Stimulated activated CD4-positive, alpha-beta T cell treated with anti-CD3 and anti-CD28 coated beads, Interleukin-12 subunit alpha, Interleukin-12 subunit beta, amount 100 ng/mL, for 48 hours (primary cell): Measurements from ENCODE around the gene TSPO2.
A peak's percentile ranks its signal among the peaks of the same experiment; 100 is the strongest.

Experiments used
- DNase-seq, 3 donors: peaks; one replicate each; pipeline ENCODE4 v3.0.0-alpha.2; 2020; ENCODE audit warnings: low read depth in 2 of 3, low spot score in 1 of 3

TSPO2 gene

DNA sequence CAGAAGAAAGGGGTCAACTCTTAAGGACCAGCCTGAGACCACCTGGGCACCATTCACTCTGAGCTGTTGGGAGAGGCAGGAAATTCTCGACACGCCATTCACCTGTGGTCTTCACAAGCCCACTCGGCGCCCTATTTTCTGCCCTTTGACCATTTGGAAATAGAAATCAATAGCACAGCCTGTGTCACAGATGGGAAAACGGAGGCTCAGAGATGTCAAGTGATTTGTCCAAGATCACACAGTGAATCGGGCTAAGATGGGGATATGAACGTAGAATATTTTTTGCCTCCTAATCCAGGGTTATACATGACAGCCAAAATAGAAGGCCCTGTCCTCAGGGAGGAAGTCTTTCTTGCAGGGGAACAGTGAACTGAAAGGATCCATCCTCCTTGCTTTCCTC lies 7.7 kb downstream of the TSPO2 start:
- no peak for DNase-seq

DNA sequence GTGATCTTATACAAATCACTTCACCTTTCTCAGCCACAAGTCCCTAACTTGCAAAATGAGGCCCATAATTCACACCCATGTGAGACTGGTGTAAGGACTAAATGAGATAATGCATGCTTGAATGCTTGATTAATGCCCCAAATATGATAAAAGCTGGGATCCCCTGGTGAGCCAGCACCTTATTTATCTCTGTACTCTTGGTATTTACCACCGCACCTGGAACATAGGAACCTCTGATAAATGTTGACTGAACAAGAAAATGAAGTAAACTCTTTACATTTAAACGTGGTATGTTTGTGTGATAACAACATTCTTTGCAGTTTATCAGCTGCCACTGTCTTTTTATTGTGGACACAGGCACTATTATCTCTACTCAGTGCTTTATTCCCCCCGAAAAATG lies 8.3 kb downstream of the TSPO2 start:
- DNase-seq = no peak

DNA sequence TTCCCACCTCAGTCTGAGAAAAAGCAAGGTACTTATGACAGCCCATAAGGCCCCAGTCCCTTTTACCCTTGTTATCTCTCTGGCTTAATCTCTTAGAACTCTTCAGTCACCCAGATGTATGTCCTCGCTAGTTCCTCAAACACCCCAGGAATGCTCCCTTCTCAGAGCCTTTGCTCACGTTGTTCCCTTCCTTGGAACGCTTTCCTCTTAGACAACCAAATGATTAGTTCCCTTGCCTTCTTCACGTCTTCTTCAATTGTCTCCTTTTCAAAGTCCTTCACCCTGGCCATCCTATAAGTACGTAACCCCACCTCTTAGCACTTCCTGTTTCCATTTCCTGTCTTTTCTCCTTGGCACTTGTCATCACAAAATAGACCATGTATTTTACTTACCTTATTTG lies 9.6 kb downstream of the TSPO2 start:
- no peak for DNase-seq

GRCh38 chr6:41053041-41053440 lies 10.8 kb downstream of the TSPO2 start, which contains the start of gene APOBEC2:
Gene APOBEC2 (plus strand): TSS chr6:41053202. CDS start chr6:41053348, 146 bp downstream.
- no peak for DNase-seq

DNA sequence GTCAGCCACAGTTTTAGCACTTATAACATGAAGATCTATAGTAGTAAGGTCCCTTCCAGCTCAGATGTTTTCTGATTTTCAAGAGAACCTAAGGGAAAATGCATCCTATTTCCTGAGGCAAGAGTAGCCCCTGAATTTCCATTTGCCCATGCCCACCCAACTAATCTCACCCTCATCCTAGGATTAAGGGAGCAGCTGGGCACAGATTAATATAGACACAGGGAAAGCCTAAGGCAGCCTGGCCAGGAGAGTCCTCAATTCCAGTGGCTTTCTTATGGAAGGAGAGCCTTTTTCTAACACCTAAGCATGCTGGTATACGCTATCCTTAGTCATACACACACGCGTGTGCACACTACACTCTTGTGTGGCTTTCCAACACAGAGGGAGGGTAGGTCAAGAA lies 12.2 kb downstream of the TSPO2 start:
- no peak for DNase-seq

- no peak for DNase-seq
Measured at GRCh38 chr6:41055149-41055548, 12.9 kb downstream of the TSPO2 start.

DNA sequence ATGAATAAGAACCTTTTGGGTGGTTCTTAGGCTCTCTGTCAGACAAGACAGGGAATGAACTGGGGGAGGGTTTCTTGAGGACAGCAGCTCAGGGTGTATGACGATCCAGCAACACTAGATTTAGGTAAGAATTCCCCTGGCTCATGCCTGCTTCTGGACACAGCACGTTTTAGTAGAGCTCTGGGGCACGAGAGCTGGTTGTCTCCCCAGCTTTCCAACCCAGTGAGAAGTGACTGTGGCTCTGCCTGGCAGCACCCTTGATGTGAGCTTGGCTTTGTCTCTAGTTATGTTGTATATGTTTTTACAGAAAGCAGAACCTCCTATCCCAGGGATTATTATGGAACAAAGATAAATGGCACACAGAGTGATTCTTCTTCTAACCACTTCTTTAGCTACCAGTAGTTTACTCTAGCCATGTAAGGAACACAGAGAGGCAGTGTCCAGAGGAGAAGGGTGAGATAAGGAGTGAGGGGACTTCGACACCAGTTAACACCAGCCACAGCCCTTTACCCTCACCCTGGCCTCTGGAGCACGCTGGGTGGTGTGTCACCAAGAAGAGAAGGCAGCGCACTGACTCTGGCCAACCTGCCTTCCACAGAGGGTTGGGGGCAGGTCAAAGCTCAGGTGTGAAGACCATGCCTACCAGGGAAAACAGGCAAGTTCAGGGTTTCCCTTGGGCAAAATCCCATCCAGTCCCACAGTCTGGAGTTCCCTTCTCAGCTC lies 14.7 kb downstream of the TSPO2 start:
- DNase-seq = no peak

DNA sequence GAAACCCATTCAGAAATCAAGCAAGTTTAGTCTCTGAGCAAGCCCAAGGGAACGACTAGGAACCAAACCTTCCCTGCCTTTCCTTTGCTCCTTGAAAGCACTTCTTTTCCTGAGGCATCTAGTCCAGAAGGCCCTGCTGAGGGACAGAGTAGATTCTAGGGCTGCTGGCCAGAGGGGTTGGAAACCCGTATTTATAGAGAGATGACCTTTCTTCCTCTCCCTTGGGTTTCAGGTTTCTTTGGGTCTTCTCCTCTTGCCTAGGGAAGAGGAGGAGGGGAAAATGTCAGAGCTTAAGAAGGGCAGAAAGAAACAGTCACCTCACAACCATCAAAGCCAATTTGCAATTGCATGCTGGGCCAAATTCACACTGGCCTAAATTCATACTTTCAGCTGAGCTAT lies 16.5 kb downstream of the TSPO2 start:
- DNase-seq = no peak

- no peak for DNase-seq
Measured at GRCh38 chr6:41059556-41059955, 17.3 kb downstream of the TSPO2 start.

DNA sequence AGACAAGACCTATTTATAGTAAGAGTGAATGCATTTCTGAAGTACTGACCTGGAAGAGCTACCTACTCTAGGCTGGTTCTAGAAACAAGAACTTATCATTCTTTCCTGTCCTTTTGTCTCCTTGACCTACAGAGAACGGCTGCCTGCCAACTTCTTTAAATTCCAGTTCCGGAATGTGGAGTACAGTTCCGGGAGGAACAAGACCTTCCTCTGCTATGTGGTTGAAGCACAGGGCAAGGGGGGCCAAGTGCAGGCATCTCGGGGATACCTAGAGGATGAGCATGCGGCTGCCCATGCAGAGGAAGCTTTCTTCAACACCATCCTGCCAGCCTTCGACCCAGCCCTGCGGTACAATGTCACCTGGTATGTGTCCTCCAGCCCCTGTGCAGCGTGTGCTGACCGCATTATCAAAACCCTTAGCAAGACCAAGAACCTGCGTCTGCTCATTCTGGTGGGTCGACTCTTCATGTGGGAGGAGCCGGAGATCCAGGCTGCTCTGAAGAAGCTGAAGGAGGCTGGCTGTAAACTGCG lies 19.0 kb downstream of the TSPO2 start:
- DNase-seq = no peak

- DNase-seq = no peak
Measured at GRCh38 chr6:41062056-41062455, 19.8 kb downstream of the TSPO2 start.

DNA sequence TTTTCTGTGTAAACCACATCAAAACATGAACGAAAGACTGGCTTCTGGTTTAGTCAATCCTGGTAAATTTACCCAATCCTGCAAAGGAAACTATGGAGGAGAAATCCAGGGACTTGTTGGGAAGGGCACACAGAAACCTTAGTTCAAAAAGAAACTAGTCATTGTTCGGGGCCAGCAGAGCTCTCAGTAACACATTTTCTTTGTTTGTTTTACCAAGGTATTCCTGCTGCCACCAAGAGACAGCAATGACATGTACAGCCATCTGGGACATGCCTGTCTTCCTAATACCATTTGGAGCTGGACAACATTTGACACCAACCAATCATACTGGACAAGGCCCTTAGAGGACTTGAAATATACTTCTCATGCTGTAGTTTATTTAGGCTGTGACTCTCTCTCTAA lies 21.6 kb downstream of the TSPO2 start:
- DNase-seq = no peak

DNA sequence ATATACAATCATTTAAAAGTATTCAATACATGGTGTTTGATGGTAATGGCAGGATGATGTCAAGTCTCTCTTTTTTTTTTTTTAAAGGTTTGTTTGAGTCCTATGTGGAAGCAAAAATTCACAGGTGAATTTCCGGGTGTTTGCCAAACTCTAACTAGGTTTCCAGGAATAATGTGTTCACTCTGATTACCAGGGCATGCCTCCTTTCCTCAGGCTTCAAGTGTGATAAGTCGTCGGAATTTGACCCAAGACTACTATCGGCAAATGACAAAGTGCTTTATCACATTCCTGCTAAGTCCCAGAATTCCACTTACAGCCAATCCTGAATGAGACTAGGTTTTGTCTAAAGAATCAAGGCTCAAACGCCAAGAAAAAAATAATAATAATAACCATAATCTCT lies 22.6 kb downstream of the TSPO2 start:
- no peak for DNase-seq

DNA sequence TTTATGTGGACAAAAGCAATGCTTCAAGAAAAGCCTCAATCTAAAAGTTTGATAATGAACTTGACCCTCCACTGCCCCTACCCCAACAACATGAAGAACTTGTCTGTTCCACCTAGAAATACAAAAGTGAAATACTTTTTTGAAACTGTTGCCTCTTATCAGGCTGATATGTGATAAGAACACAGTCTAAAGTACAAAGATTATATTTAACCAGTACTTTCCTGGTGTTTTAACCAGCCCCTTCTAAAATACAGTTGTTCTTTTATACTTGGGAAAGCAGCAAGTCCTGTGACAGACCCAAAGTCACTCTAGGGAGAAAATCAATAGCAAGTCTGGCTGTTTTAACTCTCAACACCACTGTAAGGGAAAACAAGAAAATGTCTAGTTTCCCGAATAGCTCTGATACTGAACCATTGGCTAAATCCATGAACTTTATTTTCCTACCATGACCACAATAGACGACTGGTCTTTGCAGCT lies 23.3 kb downstream of the TSPO2 start:
- DNase-seq = no peak

- DNase-seq = peak; percentile 7 to 52 (median 49)
Measured at GRCh38 chr6:41066867-41067304, 24.6 kb downstream of the TSPO2 start.

GRCh38 chr6:41071501-41071922 lies 29.2 kb downstream of the TSPO2 start:
- no peak for DNase-seq

DNA sequence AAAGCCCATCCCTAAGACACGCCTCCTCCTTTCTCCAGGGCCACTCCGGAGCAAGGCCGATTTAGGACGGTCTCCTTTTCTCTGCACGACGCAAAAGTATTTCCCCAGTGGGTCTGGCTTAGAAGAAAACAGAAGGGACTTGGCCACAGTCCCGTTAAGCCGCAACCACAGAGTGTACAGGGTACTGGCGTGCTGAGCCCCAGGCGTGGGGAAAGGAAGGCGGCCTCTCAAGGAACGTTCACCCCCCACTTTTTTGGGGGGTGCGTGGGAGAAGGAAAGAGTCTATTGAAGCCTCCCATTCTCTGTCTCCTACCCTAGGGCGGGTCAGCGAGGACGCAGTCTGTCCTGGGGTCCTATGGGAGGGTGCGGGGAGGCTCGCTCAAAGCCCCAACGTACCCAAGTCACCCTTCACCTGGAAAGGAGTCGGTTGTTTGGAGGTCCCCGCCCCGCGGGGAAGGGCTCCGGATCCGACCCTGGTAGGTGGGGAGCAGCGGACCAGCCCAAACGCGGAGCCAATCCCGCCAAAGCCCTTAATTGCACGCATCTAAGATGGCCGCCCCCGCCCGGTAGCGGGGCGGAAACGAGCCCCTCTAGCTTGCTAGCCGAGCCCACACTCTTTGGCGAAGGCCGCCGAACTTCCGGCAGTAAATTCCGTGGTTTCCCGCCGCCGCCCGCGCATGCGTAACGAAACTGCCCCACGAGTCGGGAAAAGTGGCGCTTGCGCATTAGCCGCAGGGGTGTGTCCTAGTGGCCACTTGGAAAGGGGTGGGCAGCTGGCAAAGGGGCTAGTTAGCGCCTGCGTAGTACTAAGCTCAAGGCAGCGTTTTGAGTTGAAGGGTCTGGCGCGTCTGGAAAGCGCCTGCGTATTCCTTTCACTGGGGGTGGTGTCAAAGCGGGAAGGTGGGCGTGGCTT lies 29.9 kb downstream of the TSPO2 start, which contains the start of gene OARD1:
TSS of gene OARD1 (minus strand) at position 434 of the 913 bp plus-strand sequence. CDS start 722 bp downstream, outside the sequence.
- DNase-seq = peak; percentile 99 to 100 (median 100)

DNA sequence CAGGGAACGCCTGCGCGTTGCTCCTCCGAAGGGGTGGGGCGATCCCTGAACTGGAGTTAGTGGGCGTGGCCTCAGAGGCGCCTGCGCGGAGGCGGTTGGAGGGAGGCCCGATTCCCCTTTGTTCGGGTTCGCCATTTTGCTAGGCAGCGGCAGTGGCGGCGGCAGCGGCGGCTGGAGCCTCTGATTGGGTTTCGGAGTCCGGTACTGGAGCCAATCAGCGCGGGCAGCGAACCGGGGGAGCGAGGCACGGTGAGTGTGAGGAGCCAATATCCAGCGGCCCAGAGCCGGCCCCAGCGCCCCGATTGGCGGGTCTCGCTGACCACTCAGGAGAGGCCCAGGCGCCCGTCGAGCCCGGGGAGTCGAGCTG lies 30.6 kb downstream of the TSPO2 start, which contains the start of gene NFYA:
TSS of gene NFYA (plus strand) at position 139 of the 367 bp plus-strand sequence. CDS start 6,116 bp downstream, outside the sequence.
- DNase-seq = peak in 1 of 3 donors; percentile 99

DNA sequence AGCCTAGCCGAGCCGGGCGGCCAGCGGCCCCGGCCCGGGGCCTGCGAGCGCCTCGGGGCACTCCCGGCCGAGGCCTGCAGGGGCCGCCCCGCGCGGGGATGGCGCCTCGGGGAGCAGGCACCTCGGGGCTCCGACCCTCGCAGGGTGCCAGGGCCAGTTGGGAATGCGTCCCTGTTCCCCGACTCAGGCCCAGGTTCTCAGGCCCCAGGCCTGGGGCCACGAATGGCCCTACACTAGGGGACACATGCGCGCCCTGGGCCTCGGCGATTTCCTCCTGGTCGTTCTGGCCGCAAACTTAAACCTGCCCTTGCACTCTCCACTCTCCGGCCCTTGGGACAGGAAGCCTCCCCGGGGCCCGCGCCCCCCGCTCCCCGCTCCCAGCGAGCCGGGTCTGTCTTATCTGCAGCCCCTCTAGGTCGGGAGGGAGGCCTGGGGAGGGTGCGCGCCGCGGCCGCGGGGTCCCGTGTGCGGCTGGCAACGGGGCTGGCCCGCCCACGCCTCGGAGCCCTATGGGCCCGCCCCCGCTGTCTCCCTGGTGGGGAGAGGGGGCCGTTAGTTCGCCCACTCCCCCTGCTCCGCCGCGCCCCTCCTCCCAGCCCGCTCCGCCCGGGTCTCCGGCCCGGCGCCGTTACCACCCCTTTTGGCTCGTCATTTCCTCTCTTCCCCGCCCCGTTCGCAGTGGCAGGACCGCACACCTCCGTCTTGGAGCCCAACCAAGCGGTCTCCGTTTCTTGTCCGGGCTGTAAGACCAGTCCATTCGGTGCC lies 31.1 kb downstream of the TSPO2 start:
- DNase-seq = peak; percentile 63 to 79 (median 78)

- no peak for DNase-seq
Measured at GRCh38 chr6:41073968-41074691, 31.9 kb downstream of the TSPO2 start.
